ENCODE measurements around the gene TOE1.

DNA sequence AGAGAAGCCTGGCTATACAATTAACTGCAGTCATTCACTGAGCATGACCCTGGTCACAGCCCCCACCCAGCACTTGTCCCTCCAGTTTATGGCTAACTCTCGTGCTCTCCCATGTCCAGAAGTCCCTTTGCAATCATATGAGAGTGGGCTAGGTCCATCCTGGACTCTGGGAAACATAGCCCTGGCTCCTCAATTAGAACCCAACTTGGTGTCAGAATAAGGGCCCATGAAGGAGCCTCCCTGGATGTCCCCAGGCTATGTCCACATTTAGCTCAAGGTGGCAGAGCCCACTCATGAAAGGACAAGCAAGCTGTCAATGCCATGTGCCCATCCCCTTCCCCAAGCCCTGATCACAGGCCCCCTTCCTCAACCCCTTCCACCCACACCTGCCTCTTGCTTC is 40.7 kb upstream of the TOE1 start:
- TF ChIP-seq, protein P1, sequence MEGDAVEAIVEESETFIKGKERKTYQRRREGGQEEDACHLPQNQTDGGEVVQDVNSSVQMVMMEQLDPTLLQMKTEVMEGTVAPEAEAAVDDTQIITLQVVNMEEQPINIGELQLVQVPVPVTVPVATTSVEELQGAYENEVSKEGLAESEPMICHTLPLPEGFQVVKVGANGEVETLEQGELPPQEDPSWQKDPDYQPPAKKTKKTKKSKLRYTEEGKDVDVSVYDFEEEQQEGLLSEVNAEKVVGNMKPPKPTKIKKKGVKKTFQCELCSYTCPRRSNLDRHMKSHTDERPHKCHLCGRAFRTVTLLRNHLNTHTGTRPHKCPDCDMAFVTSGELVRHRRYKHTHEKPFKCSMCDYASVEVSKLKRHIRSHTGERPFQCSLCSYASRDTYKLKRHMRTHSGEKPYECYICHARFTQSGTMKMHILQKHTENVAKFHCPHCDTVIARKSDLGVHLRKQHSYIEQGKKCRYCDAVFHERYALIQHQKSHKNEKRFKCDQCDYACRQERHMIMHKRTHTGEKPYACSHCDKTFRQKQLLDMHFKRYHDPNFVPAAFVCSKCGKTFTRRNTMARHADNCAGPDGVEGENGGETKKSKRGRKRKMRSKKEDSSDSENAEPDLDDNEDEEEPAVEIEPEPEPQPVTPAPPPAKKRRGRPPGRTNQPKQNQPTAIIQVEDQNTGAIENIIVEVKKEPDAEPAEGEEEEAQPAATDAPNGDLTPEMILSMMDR (IDR thresholded peaks at IDR 0.05): no peak
- TF ChIP-seq POLR2A (IDR thresholded peaks at IDR 0.05) (no peak), POLR2AphosphoS5 (IDR thresholded peaks at IDR 0.05; ENCODE audit: insufficient read depth in 1 of 2, low read depth in 1 of 2) (no peak)

Data from vagina (tissue), 2 donors.